Thyroid gland (tissue), 4 donors: ENCODE data around the gene MIGA2.

Experiments used
- CTCF ChIP-seq, 6 experiments: fragments of 200-600 bp in 3 of 6; fragments of 450-650 bp in 3 of 6; sonication (generic) in 3 of 6; IDR thresholded peaks; one replicate each; pipeline ENCODE4 v1.5.1; 2016 to 2019; ENCODE audit warnings: antibody characterized with exemption in 6 of 6, mild to moderate bottlenecking in 2 of 6, inconsistent platforms in 1 of 6, moderate library complexity in 1 of 6
- POLR2A ChIP-seq, 2 donors: fragments of 450-650 bp; IDR thresholded peaks; one replicate each; pipeline ENCODE4 v1.6.1; 2017; ENCODE audit warnings: antibody characterized with exemption in 2 of 2, mild to moderate bottlenecking in 2 of 2, moderate library complexity in 1 of 2

DNA sequence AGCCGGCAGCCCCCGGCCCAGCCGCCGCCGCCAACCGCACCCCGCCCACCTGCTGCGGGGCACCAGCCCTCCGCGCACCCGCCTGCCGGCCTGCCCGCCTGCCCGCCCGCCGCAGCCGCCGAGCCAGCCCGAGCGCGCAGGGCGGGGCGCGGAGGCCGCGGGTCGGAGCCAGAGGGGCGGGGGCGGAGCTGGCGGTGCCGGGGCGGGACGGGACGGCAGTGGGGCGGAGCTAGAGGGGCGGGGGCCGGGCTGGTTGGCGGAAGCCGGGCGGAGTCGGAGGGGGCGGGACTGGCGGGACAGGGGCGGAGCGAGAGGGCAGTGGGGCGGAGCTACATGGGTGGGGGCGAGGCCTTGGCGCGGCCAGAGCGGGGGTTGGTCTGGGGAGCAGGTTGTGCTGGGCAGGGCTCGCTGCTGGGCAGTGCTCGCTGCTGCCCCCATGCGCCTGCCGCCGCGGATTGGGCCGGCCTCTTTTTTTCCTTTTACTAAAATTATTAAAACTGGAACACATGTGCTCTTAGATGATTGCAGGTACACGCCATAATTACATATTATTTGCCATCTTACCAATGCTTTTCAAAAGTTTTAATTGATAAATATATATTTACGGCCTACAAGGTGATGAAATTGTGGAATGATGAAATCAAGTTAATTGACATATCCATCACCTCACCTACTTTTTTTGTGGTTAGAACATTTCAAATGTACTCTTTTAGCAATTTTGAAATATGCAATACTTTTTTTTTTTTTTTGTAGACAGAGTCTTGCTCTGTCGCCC lies 8.0 kb upstream of the MIGA2 start, which contains the start of gene SH3GLB2:
- TF ChIP-seq CTCF (IDR thresholded peaks at IDR 0.05), result peak; percentile 50 to 93 (median 68)
- peak in 1 of 2 donors; percentile 74 for TF ChIP-seq POLR2A (IDR thresholded peaks at IDR 0.05)
